Keratinocyte (primary cell): ENCODE results near the gene MBNL2.

Source experiments
- EZH2 ChIP-seq: IDR thresholded peaks from one replicate; pipeline ENCODE4 v1.6.1; 2012; ENCODE audit warnings: inconsistent platforms, mild to moderate bottlenecking, low read length, moderate library complexity
- TF ChIP-seq, protein P1 (sequence below), 3 experiments: IDR thresholded peaks in 1 of 3; conservative IDR thresholded peaks in 1 of 3; optimal IDR thresholded peaks in 1 of 3; 2 replicates in 2 of 3; 3 replicates in 1 of 3; pipeline versions ENCODE3 to v1.5.1; 2011; ENCODE audit warnings: low read length in 3 of 3, mild to moderate bottlenecking in 3 of 3, moderate library complexity in 2 of 3, control low read depth in 1 of 3, inconsistent platforms in 1 of 3; ENCODE audit not compliant: insufficient read depth in 2 of 3; ENCODE audit errors: extremely low read depth in 1 of 3

GRCh38 chr13:97435794-97436193, 213.7 kb downstream of the MBNL2 start:
- TF ChIP-seq, protein P1, sequence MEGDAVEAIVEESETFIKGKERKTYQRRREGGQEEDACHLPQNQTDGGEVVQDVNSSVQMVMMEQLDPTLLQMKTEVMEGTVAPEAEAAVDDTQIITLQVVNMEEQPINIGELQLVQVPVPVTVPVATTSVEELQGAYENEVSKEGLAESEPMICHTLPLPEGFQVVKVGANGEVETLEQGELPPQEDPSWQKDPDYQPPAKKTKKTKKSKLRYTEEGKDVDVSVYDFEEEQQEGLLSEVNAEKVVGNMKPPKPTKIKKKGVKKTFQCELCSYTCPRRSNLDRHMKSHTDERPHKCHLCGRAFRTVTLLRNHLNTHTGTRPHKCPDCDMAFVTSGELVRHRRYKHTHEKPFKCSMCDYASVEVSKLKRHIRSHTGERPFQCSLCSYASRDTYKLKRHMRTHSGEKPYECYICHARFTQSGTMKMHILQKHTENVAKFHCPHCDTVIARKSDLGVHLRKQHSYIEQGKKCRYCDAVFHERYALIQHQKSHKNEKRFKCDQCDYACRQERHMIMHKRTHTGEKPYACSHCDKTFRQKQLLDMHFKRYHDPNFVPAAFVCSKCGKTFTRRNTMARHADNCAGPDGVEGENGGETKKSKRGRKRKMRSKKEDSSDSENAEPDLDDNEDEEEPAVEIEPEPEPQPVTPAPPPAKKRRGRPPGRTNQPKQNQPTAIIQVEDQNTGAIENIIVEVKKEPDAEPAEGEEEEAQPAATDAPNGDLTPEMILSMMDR (optimal IDR thresholded peaks at IDR 0.05 in 1 of 3, IDR thresholded peaks at IDR 0.05 in 1 of 3, conservative IDR thresholded peaks at IDR 0.05 in 1 of 3; ENCODE audit: extremely low read depth in 1 of 3, insufficient read depth in 2 of 3, low read length in 3 of 3) = no peak
- TF ChIP-seq EZH2 = no peak
